Measurements from ENCODE around the gene MICA. TPM values are rescaled to one million over a fixed set of nuclear protein-coding genes. Genes with fewer than 3 reads are reported as not detected.

The MICA gene
- total RNA-seq, 2 experiments from 2014 or later = 9.9 to 15.3 TPM

- ChIA-PET CTCF (ENCODE audit: unreplicated experiment) (interaction anchor here (0.5 to 1.4 kb wide), 2 partner anchors 9 to 64 kb away, joined by 3 to 4 read pairs; no protein-coding TSS in a partner anchor), POLR2A (no interaction called here)
- no peaks in the 10 kb centered on the region for H3K36me3 ChIP-seq (ENCODE audit: insufficient read depth, low read length)
- no peak overlapping the region for H2AFZ ChIP-seq (ENCODE audit: low read length)
- no peaks in the 10 kb centered on the region for H3K9me3 ChIP-seq (ENCODE audit: low read length)
- no peak for TF ChIP-seq CTCF (conservative IDR thresholded peaks at IDR 0.05; ENCODE audit: low read length)
- no peak for TF ChIP-seq EZH2phosphoT487 (IDR thresholded peaks at IDR 0.05; ENCODE audit: borderline replicate concordance, low read depth, low read length)
- H3K27ac ChIP-seq (ENCODE audit: low read depth, low read length, poor library complexity, severe bottlenecking) = no peak overlapping the region
- no peaks in the 10 kb centered on the region for H3K79me2 ChIP-seq (ENCODE audit: insufficient read depth, low read depth, low read length)
- H3K4me2 ChIP-seq (ENCODE audit: low read length) = no peak overlapping the region
- no peaks in the 10 kb centered on the region for H3K9me2 ChIP-seq (ENCODE audit: insufficient read depth, low read length)
- no peak overlapping the region for H3K4me3 ChIP-seq (ENCODE audit: low read depth, low read length, poor library complexity, severe bottlenecking)
- no peaks in the 10 kb centered on the region for H4K20me1 ChIP-seq (ENCODE audit: insufficient read depth, low read length)
- no TSS peak for BruUV-seq (replicated peaks)
- intact Hi-C loops (cut with micrococcal nuclease; ENCODE audit: unreplicated experiment) = no loop called here
- H3K4me1 ChIP-seq (ENCODE audit: insufficient read depth, low read length, poor library complexity, severe bottlenecking) = no peaks in the 10 kb centered on the region
- DNase-seq (ENCODE audit: low spot score) = no peak
Observed at GRCh38 chr6:31375699-31376098, 27.7 kb upstream of the MICA start.

- no peak overlapping the region for H2AFZ ChIP-seq (ENCODE audit: low read length)
- H3K4me3 ChIP-seq (ENCODE audit: low read depth, low read length, poor library complexity, severe bottlenecking) = no peak overlapping the region
- no peaks in the 10 kb centered on the region for H3K4me1 ChIP-seq (ENCODE audit: insufficient read depth, low read length, poor library complexity, severe bottlenecking)
- intact Hi-C loops (cut with micrococcal nuclease; ENCODE audit: unreplicated experiment) = no loop called here
- H3K27ac ChIP-seq (ENCODE audit: low read depth, low read length, poor library complexity, severe bottlenecking) = no peak overlapping the region
- ChIA-PET POLR2A (interaction anchor here (0.7 kb wide), 1 partner anchor 77 kb away, joined by 3 read pairs; no protein-coding TSS in a partner anchor), CTCF (ENCODE audit: unreplicated experiment) (interaction anchor here (1.4 kb wide), 1 partner anchor 11 kb away, joined by 3 read pairs; no protein-coding TSS in a partner anchor)
- TF ChIP-seq EZH2phosphoT487 (IDR thresholded peaks at IDR 0.05; ENCODE audit: borderline replicate concordance, low read depth, low read length) (no peak), CTCF (conservative IDR thresholded peaks at IDR 0.05; ENCODE audit: low read length) (no peak)
- no peaks in the 10 kb centered on the region for H4K20me1 ChIP-seq (ENCODE audit: insufficient read depth, low read length)
- no TSS peak for BruUV-seq (replicated peaks)
- no peaks in the 10 kb centered on the region for H3K9me3 ChIP-seq (ENCODE audit: low read length)
- H3K36me3 ChIP-seq (ENCODE audit: insufficient read depth, low read length) = no peaks in the 10 kb centered on the region
- H3K79me2 ChIP-seq (ENCODE audit: insufficient read depth, low read depth, low read length) = no peaks in the 10 kb centered on the region
- H3K4me2 ChIP-seq (ENCODE audit: low read length) = no peak overlapping the region
- no peaks in the 10 kb centered on the region for H3K9me2 ChIP-seq (ENCODE audit: insufficient read depth, low read length)
- DNase-seq (ENCODE audit: low spot score) = no peak
Observed at GRCh38 chr6:31377029-31377428, 26.4 kb upstream of the MICA start.

- H3K4me3 ChIP-seq (ENCODE audit: low read depth, low read length, poor library complexity, severe bottlenecking) = no peak overlapping the region
Observed at GRCh38 chr6:31378062-31378720, 25.2 kb upstream of the MICA start.

More at GRCh38 chr6:31378062-31378720, 25.2 kb upstream of the MICA start:
- no peaks in the 10 kb centered on the region for H3K36me3 ChIP-seq (ENCODE audit: insufficient read depth, low read length)
- TF ChIP-seq EZH2phosphoT487 (IDR thresholded peaks at IDR 0.05; ENCODE audit: borderline replicate concordance, low read depth, low read length) = no peak
- TF ChIP-seq CTCF (conservative IDR thresholded peaks at IDR 0.05; ENCODE audit: low read length) = no peak
- H4K20me1 ChIP-seq (ENCODE audit: insufficient read depth, low read length) = no peaks in the 10 kb centered on the region
- no peaks in the 10 kb centered on the region for H3K4me1 ChIP-seq (ENCODE audit: insufficient read depth, low read length, poor library complexity, severe bottlenecking)
- H3K27ac ChIP-seq (ENCODE audit: low read depth, low read length, poor library complexity, severe bottlenecking) = no peak overlapping the region
- BruUV-seq (replicated peaks) = no TSS peak
- H3K79me2 ChIP-seq (ENCODE audit: insufficient read depth, low read depth, low read length) = no peaks in the 10 kb centered on the region
- H3K9me3 ChIP-seq (ENCODE audit: low read length) = no peaks in the 10 kb centered on the region
- ChIA-PET CTCF (ENCODE audit: unreplicated experiment) (no interaction called here), POLR2A (interaction anchor here (0.6 to 1.1 kb wide), 2 partner anchors 173 to 222 kb away, joined by 4 read pairs; no protein-coding TSS in a partner anchor)
- no peak overlapping the region for H2AFZ ChIP-seq (ENCODE audit: low read length)
- H3K4me2 ChIP-seq (ENCODE audit: low read length) = no peak overlapping the region
- DNase-seq (ENCODE audit: low spot score) = no peak
- intact Hi-C loops (cut with micrococcal nuclease; ENCODE audit: unreplicated experiment) = no loop called here
- H3K9me2 ChIP-seq (ENCODE audit: insufficient read depth, low read length) = no peaks in the 10 kb centered on the region
